GM12801 (cell line): Measurements from ENCODE around the gene ESPNL.

Source experiments
- CTCF ChIP-seq: IDR thresholded peaks from one replicate; pipeline ENCODE4 v1.5.1; 2011; ENCODE audit warnings: control low read depth; ENCODE audit not compliant: insufficient read length; ENCODE audit errors: extremely low read depth

The ESPNL gene

GRCh38 chr2:238174701-238175100 is 74.6 kb downstream of the ESPNL start:
- TF ChIP-seq CTCF = no peak

- TF ChIP-seq CTCF = no peak
Measured at GRCh38 chr2:238176613-238177012, 76.5 kb downstream of the ESPNL start.

- no peak for TF ChIP-seq CTCF
Measured at GRCh38 chr2:238180554-238180953, 80.4 kb downstream of the ESPNL start.

- no peak for TF ChIP-seq CTCF
Measured at GRCh38 chr2:238182362-238182761, 82.2 kb downstream of the ESPNL start.
